Neural progenitor cell (in vitro differentiated cells): ENCODE results near the gene NR2C2.

ENCODE experiments used
- CTCF ChIP-seq: fragments of 200-600 bp; sonication (generic); IDR thresholded peaks from 2 replicates; pipeline ENCODE4 v1.5.1; 2017; ENCODE audit warnings: antibody characterized with exemption, mild to moderate bottlenecking
- EZH2 ChIP-seq: fragments of 200-600 bp; sonication (generic); IDR thresholded peaks from 2 replicates; pipeline ENCODE4 v1.6.1; 2017; ENCODE audit warnings: antibody characterized with exemption, mild to moderate bottlenecking, moderate library complexity
- EZH2phosphoT487 ChIP-seq: fragments of 200-600 bp; sonication (generic); IDR thresholded peaks from 2 replicates; pipeline ENCODE4 v1.6.1; 2017; ENCODE audit warnings: antibody characterized with exemption

GRCh38 chr3:15033103-15033502 lies 85.7 kb downstream of the NR2C2 start:
- TF ChIP-seq EZH2 (no peak), CTCF (no peak), EZH2phosphoT487 (no peak)
